Measurements from ENCODE around the gene BUD23. TPM values are rescaled to one million over a fixed set of nuclear protein-coding genes. Genes with fewer than 3 reads are reported as not detected.

Gene BUD23
- total RNA-seq, 2 donors from 2014 or later = 34.3 to 43.3 TPM

DNA sequence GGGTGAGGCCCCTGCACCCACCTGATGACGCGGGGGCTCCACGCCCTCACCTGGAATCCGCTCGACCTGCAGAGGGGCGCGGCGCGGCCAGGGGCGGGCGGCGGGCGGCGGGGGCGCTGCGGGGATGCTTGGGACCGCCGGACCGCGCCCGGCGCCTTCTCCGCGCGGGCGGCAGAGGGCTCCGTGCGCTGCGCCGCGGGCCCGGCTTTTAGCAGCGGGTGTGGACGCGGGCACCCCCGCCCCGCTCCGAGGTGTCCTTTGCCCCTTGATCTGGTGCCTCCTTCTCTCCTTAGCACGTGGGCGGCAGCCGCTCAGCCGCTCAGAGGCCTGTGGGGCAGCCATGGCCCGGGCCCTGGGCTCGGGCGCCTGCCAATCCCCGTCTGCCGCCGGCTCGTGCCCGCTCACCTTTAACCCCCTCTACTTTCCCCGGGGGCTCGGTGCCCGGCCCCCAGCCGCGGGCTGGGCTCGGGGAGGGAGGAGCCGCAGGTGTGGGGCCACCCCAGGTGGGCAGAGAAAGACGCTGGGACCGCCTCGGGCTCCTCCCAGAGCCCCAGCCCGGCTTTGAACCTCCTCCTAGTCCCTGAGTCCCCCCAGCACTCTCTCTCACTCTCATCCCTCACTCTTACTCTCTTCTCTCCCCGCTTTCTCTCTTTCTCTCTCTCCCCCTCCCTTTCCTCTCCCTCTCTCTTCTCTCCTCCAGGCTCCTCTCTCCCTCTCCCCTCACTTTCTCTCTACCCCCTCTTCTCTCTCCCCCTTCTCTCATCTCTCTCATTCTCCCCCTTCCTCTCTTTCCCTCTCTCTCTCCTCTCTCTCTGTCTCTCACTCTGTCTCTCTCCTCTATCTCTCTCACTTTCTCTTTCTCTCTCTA, 35.4 kb upstream of the BUD23 start:
- H3K4me3 ChIP-seq = peak overlapping the region in 1 of 2 donors; percentile 31
- H3K36me3 ChIP-seq (replicated peaks in 1 of 2; ENCODE audit: insufficient read depth in 1 of 2, low read depth in 2 of 2) = no peaks in the 10 kb centered on the region
- DNase-seq (peak in 3 of 4 donors; percentile 47 to 57 (median 57)), ATAC-seq (peak; percentile 77)
- intact Hi-C loops (cut with DNase I) = no loop called here
- 3 to 11% methylated on average over 6 to 18 of the region's 62 CpGs for WGBS, 2 donors
- H3K27me3 ChIP-seq = no peaks in the 10 kb centered on the region
- H3K4me1 ChIP-seq = peaks cover 11% of the 10 kb centered on the region
- TF ChIP-seq POLR2A (IDR thresholded peaks at IDR 0.05) = no peak
- TF ChIP-seq, protein P1, sequence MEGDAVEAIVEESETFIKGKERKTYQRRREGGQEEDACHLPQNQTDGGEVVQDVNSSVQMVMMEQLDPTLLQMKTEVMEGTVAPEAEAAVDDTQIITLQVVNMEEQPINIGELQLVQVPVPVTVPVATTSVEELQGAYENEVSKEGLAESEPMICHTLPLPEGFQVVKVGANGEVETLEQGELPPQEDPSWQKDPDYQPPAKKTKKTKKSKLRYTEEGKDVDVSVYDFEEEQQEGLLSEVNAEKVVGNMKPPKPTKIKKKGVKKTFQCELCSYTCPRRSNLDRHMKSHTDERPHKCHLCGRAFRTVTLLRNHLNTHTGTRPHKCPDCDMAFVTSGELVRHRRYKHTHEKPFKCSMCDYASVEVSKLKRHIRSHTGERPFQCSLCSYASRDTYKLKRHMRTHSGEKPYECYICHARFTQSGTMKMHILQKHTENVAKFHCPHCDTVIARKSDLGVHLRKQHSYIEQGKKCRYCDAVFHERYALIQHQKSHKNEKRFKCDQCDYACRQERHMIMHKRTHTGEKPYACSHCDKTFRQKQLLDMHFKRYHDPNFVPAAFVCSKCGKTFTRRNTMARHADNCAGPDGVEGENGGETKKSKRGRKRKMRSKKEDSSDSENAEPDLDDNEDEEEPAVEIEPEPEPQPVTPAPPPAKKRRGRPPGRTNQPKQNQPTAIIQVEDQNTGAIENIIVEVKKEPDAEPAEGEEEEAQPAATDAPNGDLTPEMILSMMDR (IDR thresholded peaks at IDR 0.05) = peak in 2 of 7 experiments; percentile 32 to 34
- H3K9me3 ChIP-seq = no peaks in the 10 kb centered on the region
- no peak overlapping the region for H3K27ac ChIP-seq

DNA sequence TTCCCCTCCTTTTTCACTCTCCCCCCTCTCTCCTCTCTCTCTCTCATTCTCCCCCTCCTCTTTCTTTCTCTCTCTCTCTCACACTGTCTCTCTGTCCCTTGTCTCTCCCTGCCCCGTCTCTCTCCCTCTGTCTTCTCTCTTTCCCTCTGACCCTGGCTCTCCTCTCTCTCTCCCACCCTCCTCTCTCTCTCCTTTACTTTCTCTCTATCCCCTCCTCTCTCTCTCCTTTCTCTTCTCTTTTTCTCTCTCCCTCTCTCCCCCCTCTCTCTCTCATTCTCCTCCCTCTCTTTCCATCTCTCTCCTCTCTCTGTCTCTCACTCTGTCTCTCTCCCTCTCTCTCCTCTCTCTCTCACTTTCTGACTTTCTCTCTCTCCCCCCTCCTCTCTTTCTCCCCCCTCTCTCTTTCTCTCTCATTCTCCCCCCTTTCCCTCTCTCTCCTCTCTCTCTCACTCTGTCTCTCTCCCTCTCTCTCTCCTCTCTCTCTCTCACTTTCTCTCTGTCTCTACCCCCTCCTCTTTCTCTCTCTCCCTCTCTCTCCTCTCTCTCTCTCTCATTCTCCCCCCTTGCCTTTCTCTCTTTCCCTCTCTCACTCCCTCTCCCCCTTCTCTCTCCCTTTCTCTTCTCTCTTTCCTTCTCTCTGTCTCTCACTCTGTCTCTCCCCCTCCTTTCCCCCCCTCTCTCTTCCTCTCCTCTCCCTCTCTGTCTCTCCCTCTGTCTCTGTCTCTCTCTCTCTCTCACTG, 34.6 kb upstream of the BUD23 start:
- no peaks in the 10 kb centered on the region for H3K9me3 ChIP-seq
- WGBS, 2 donors = 69 to 82% methylated on average over 1 of the region's 1 CpG
- no peak overlapping the region for H3K27ac ChIP-seq
- intact Hi-C loops (cut with DNase I) = no loop called here
- ATAC-seq = no peak
- H3K4me1 ChIP-seq = peaks cover 11% of the 10 kb centered on the region
- H3K36me3 ChIP-seq (replicated peaks in 1 of 2; ENCODE audit: insufficient read depth in 1 of 2, low read depth in 2 of 2) = no peaks in the 10 kb centered on the region
- no peaks in the 10 kb centered on the region for H3K27me3 ChIP-seq
- no peak for TF ChIP-seq POLR2A (IDR thresholded peaks at IDR 0.05)
- TF ChIP-seq, protein P1 (IDR thresholded peaks at IDR 0.05) = no peak
- no peak for DNase-seq
- no peak overlapping the region for H3K4me3 ChIP-seq

- DNase-seq (no peak), ATAC-seq (no peak)
- Histone ChIP-seq H3K4me3 (no peak overlapping the region), H3K4me1 (peaks cover 11% of the 10 kb centered on the region), H3K36me3 (replicated peaks in 1 of 2; ENCODE audit: insufficient read depth in 1 of 2, low read depth in 2 of 2) (no peaks in the 10 kb centered on the region), H3K9me3 (no peaks in the 10 kb centered on the region), H3K27ac (no peak overlapping the region), H3K27me3 (no peaks in the 10 kb centered on the region)
- WGBS, 2 donors = 62 to 64% methylated on average over 9 of the region's 9 CpGs
- TF ChIP-seq, protein P1 (IDR thresholded peaks at IDR 0.05) = no peak
- no peak for TF ChIP-seq POLR2A (IDR thresholded peaks at IDR 0.05)
- intact Hi-C loops (cut with DNase I) = no loop called here
These were observed 33.8 kb upstream of the BUD23 start for GRCh38 chr7:73649576-73649975.

DNA sequence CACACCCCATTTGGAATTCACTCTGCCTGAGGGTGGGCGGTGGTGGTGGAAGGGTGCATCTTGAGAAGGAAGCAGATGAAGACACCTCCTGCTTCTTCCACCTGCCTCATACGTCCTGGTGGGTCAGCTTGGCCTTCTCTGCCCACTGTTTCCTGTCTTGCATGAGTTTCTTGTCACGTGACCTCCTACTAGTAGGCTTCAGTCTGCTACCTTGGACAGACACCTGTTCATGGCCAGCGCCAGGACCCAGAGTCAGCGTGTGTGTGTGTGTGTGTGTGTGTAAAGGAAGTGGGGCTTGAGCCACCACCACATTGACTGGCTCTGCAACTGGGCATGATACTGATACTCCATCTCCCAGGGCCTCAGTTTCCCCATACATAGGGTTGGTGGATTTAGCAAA, 32.9 kb upstream of the BUD23 start:
- no peaks in the 10 kb centered on the region for H3K9me3 ChIP-seq
- DNase-seq (no peak), ATAC-seq (no peak)
- H3K4me3 ChIP-seq = no peak overlapping the region
- 52 to 60% methylated on average over 4 to 5 of the region's 5 CpGs for WGBS, 2 donors
- H3K27me3 ChIP-seq = no peaks in the 10 kb centered on the region
- no peaks in the 10 kb centered on the region for H3K36me3 ChIP-seq (replicated peaks in 1 of 2; ENCODE audit: insufficient read depth in 1 of 2, low read depth in 2 of 2)
- H3K27ac ChIP-seq = no peak overlapping the region
- no peak for TF ChIP-seq POLR2A (IDR thresholded peaks at IDR 0.05)
- TF ChIP-seq, protein P1 (IDR thresholded peaks at IDR 0.05) = no peak
- H3K4me1 ChIP-seq = peaks cover 9% of the 10 kb centered on the region
- intact Hi-C loops (cut with DNase I) = no loop called here
